Measurements from ENCODE around the gene ATP8A2.

Gene ATP8A2

DNA sequence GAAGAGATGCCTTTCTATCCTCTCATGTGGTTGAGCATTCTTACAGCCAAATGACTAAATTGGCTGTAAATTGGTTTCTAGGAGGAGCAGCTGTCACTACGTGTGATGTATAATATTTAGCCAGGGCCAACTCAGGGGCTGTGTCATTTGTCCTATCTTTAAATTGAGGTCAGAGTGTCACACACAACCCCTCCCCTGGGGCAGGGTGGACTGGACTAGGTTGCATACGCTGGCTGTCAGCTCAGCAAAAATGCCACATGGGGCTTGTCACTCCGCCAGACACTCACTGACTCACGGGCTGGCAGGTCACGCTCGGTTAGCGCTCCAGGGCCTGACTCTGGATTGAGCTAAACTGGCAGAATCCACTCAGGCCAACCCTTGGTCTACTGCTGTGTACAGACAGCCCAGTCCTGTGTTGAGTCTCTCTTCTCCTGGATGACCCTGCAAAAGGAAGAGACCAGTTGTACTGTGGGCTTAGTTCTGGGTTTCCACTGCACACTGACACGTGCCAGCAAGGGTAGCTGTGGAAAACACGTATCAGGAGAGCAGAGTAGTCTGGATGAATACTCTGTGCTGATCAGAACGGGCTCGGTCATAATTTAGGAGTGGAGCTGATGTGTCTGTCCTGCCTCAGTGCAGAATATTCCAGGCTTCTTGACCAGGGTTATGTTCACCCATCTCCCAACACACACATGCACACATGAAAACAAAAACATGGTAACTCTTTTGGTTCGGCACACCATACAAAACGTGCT, 650.9 kb downstream of the ATP8A2 start:
- no peak for DNase-seq

DNA sequence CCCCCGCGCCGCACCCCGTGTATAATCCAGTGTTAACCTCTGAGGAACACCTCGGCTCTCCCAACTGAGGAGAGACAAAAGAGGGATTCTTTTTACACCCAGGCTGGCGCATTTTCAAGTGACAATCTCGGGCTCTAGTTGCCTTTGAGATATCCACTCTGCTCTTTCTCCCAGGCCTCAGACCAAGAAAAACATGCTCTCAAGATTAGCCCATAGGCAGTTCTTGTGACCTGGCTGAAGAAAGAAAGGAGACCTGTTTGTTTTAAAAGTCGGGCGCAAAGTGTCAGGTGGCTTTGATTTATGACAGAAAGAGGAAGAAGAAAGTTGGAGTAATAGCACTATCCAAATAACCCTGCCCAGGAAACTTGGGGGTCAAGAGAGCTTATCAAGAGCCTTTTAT, 652.8 kb downstream of the ATP8A2 start:
- DNase-seq, result no peak

DNA sequence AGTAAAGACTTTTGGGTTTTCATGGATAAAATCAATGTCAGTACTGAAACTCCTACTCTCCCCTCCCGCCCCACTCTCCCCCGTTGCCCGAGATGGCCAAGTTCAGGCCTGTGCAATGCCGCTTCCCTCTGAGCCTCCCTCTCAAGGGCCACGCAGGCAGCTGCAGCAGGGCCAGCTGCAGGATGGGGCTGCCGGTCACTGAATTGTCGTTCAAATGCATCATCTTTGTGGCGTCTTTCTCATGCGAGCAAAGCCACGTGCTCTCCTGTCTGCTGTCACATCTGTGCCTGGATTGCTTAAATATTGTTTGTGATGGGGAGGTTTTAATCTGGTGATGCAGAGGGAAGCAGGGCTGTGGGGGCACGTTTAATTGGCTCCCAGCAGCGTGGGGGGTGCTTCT, 653.4 kb downstream of the ATP8A2 start:
- DNase-seq, result no peak

DNA sequence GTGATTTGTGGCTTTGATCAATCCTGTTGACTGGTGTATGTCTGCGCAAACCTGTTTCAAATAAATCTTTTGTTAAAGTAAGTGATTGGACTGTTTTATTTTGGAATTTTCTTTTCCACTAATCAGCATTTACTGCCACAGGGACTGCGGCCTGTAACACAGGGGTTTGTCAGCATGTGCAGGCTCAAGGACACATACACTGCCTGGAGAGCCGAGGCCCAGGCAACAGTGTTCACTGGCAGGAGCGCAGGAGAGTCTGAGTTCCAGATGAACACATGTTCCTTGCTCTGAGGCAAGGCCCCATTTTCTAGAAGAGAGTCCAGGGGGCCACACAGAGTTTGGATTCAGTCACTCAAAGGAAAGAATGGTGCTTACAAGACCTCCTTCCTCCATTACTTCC, 654.0 kb downstream of the ATP8A2 start:
- no peak for DNase-seq

DNA sequence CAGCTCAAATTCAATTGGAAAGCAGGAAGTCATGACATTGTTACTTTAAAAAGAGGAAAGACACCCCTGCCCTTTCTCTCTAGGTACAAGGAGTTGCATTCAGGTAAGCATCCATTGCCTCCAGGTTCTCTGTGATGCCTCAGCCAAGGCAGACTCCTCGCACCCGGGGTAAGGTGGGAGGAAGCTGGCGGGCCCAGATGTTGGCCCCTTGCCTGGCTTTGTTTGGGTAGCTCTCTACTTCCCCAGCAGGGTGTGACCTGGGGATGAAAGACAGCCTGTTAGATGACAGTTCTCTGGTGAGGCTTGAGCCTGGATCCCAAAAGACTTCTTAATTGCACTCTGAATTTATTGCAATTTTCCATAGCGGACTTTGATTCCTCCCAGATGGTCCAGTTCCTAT, 654.4 kb downstream of the ATP8A2 start:
- DNase-seq, result no peak

DNA sequence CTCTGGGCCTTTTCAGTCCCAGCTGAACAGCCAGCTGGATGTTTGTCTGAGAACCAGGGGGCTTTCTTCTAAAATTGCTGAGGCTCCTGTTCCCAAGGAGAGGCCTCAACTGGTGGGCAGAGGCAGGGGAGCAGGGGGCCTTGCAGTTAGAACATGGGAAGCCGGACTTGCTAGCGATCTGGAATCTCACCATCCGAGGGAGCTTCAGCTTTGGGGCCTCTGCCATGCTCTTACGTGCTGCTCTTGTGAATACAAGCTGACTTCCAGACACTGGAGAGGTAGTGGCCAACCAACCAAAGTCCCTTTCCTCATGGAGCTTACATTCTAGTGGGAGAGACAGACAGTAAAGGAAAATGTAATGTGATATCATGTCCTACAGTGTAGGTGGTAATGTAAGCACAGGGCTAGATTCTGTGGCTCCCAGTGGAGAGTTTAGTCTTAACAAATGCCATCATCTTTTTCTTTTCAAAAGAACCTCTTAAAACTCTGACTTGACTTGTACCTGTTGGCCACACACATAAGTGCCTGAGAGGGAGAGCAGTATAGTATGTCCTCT, 657.9 kb downstream of the ATP8A2 start:
- DNase-seq, result no peak

DNA sequence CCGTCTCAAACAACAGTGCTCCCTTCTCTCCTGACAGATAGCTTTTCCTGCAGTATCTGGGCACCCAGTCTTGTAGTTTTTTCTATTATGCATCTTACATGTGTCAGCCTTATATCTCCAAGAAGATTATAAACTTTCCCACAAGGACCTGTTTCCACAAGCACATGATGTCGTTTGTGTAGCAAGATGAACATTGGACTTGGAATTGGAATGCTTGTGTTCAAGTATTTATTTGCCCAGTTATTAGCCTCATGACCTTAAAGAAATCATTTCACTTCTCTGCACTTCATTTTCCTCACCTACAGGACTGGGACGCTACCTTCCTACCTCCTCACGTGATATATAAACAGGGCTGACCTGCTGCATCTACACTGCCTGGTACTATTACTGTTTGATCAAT, 658.6 kb downstream of the ATP8A2 start:
- DNase-seq, result no peak

DNA sequence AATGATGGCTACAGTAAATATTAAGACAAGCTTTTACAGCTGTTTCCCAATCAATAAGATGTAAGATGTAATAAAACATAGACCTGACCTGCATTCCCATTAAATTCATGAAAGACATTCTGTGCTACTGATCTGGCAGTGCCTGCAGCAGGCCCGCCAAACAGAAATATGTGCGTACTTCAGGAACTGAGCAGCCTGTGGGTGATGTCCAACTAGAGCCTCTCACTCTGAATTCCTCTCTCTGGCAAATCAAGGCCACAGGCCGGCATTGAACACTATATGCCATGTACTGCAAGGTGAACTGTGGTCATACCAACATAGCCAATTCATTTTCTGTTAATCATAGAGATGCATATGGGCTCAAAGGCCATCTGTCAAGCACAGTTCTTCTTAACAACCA, 662.2 kb downstream of the ATP8A2 start:
- DNase-seq, result no peak

DNA sequence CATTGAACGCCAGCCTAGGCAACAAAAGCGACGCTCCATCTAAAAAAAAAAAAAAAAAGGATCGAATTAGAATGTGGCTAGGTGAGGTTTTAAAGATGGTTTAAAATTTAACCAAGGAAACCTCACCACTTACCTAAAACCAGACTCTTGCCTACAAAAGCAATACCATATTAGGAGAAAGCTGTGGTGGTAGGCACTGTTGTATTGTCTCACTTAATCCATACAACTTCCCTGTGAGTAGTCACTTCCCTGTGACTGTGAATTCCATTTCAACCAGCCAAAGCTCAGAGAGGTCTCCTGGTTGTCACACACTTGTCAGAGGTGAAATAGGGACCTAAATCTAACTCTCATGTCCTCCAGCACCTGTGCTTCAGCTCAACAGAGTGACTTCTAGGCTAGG, 664.6 kb downstream of the ATP8A2 start:
- no peak for DNase-seq

DNA sequence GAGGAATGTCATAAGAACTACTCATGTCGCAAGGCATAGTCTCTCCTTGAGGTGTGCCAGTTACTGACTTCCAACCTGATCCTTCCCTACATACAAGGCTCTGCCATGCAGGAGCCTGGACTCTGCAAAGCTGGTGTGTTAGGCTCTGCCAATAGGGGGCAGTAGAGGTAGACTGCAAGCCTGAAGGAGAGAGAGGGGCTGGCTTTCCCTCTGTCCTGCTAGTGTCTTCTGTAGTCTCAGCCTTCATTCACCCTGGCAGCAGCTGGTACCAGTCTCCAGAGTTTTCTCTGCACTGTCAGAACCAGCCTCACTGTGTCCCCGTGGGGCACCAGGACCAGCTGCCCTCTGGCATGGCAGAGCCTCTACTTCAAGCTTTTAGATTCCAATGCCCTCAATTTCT, 665.5 kb downstream of the ATP8A2 start:
- DNase-seq, result peak in 1 of 2 donors; percentile 28

DNA sequence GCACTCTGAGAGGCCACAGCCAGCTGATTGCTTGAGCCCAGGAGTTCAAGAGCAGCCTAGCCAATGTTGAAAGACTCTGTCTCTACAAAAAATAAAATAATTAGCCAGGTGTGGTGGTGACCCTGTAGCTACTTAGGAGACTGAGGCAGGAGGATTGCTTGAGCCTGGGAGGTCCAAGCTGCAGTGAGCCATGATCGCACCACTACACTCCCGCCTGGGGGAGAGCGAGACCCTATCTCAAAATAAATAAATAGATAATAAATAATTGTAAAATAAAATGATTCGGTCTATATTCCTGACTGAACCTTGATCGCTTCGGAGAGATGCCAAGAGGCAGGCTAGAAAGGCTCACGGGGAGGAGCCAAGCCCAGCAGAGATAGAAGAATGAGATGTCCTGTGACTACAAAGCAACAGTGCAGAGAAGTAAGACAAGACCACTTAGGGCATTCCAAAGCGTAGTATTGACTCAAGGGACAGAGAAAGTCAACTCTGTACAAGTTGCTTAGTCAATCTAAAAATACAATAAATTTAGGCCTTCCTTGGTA, 667.2 kb downstream of the ATP8A2 start:
- no peak for DNase-seq

DNA sequence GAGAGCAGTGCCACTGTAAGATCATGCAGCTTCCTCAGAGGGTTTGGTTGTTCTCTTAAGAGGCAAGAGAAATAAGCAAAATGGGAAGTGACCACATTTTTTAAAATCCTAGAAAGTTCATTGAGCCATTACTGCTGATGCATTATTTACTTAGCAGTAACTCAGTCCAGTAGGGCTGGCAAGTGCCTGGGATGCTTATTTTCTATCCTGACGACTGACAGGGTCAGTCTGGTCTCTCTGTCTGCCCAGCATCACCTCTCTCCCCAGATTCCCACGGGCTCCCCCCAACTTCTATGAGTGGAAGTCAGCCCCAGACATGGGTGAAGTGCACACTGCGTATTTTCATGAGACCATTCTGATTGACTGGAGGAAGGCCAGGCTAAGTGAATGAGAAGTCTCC, 669.7 kb downstream of the ATP8A2 start:
- no peak for DNase-seq

DNA sequence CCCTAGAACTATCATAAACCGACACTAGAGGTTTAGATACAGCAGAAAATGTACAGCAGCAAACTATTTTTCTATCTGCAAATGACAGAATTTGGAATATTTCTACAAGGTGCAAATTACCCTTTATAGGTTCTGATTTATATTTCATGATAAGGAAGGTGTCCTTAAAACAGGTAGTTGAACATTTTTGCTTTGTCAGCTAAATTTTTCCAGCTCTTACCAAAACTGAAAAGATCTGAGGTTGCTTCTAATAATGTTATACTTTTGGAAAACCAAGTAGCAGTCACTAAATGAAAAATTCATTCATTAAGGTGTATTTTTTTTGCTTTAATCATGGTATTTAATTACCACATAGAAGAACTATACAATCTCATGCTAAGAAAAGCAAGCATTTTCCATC, 671.0 kb downstream of the ATP8A2 start:
- DNase-seq, result no peak

DNA sequence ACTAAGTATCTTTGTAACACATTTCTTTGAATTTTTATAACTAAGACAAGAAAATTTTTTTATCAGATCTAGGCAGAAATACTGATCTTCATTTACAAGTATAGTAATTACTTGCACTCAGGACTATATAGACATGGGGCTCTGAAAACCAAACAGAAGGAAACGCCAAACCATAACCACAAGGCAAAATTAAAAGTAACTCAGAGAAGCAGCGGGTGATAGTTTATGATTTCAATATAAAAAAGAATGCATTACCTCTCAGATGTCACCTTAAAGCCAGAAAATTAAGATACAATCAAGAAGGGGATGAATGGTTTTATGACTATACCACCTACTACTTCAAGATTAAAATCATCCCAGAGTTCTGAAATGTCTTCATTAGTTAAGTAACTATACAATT, 673.4 kb downstream of the ATP8A2 start:
- no peak for DNase-seq

DNA sequence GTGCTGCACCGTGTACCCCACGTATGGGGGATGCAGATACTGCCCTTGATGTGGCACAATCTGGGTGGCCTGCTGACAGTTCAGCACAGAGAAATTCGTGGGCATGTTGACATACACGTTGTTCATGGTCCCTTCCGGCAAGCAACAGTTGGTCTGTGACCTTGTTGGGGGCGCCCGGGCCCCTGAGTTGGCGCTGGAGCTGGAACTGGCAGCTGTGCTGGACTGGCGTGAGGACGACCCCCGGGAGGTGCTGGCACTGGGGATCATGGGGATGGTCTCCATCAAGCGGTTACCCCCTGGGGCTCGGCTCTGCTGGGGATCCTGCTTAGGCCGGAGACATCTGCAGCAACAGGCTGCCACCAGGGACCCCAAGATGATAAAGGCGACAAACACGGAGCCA, 674.9 kb downstream of the ATP8A2 start:
- no peak for DNase-seq

DNA sequence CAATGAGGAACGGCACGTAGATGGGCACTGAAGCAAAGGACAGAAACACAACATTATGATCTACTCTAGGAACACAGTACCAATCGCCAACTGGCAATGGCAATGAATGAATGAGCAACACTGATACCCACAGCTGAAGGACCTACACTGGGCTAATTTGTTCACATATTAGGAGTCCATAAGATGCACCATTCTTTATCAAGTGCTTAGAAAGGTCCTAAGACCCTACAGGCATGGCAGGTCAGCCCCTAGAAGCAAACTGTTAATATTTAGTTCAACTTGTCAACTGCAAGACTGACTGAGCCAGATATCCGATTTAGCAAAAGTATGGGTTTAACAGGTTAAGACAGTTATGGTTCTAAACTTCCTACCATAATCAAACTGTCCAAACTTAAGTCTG, 675.3 kb downstream of the ATP8A2 start:
- no peak for DNase-seq

DNA sequence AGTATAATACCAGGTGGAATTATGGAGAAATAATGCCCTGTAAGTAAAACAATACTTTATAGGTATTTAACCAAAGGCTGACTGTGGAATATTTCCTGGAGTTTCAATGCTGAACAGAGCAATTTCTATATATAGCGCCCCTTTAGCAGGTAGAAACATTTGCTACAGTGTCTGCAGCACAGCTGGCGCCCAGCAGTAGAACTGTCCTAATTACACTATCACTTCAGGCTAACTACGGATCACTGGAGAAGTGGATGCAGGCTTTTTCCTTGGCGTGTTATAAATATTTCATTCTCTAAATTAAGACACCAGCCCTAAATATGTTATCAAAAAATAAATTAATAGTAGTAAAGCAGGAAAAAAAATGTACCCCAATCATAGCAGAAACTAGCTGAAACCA, 677.0 kb downstream of the ATP8A2 start:
- DNase-seq, result no peak

DNA sequence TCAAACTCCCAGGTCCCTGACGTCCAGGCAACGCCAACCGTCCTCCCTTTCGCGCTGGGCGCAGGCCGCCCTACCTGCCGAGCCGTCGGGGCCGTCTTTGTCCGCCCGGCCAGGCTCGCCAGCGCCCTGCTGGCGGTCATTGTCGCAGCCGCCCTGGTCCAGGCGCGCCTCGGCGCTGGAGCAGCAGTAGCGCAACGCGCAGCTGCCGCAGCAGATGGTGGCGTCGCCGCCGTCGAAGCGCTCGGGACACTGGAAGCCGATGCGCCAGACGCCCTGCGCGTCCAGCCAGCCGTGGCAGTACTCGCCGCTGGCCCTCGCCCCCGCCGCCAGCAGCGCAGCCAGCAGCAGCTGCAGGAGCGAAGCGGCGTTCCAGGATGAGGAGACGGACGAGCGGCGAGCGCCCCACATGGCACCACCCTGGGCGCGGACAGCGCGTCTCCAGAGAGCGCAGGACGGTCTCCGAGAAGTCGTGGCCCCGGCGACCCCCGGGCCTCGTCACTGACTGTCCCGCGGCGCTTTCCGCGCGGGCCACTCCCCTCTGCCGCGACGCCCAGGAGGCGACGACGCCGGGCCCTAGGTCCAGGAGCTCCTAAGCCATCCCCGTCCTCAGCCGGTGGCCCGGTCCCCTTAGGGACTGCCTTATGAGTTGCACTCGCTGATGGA, 678.9 kb downstream of the ATP8A2 start:
- DNase-seq, result no peak

DNA sequence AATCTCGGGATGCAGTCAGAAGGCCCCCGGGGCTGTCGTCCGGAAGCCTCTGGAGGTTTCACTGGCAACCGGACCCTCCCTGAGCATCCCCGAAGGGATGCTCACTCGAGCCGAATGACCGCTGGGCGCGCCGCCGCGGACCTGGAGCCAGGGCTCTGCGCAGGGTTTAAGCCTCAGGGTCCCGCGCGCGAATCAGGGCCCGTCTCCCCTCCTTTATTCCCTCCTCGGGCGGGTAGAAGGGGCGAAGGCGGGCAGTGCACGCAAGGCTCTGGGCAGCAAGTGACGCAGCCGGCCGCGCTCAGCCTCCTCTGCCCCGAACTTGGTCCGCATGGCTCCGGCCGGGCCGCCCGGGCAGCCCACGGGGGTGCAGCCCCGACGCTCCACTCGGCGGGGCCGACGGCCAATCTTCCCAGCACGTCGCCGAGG, 679.5 kb downstream of the ATP8A2 start:
- DNase-seq, result no peak

DNA sequence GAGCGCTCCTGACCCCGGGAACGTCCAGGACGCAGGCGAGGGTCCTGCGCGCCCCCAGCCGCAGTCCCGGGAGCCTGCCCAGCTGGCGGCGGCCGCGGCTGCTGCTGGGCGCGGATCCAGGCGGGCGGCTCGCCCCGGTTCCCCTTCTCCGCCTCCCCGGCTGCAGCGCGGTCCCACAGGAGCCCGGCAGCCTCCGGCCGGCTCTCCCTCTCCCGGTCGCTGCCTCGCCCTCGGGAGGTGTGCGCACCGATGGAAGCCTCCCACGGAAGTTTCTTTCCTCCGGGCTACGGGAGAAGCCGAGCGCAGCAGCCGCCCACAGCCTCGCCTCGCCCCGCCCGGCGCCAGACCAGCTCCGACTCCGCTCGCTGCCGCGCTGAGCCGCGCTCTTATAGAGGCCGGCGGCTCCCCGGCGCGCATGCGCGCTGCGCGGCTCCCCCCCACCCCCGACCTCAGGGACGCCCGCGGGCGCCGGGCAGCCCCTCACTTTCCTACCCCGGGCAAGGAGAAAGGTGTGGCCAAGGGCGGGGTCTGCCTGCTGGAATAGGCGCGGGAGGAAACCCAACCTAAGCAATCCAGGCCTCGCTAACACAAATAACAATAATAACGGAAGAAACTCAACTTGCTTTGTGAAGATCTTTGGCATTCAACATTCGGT, 680.0 kb downstream of the ATP8A2 start, which contains the start of gene SHISA2:
Gene SHISA2, minus strand, starts transcription at position 360 of the 655 bp plus-strand sequence. CDS start 1,041 bp downstream, outside the sequence.
- DNase-seq, result peak in 1 of 2 donors; percentile 14

DNA sequence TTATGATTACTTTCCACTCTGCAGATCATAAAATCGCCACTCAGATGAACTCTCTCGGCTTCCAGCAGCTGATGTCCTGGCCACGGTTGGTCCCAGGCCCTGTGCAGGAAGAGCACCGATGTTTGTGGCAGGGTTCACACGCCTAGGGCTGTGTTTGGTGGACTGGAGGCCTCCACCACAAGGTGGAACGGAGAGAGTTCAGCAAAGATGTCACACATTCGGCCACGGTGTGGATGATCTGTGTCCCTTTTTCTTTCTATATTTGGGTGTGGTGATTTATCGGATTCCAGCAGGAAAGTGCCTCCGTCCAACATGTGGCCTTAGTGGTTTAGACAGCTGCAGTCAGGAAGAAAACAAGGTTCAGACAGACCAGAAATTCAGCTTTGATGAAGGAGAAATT, 680.6 kb downstream of the ATP8A2 start:
- DNase-seq, result no peak

DNA sequence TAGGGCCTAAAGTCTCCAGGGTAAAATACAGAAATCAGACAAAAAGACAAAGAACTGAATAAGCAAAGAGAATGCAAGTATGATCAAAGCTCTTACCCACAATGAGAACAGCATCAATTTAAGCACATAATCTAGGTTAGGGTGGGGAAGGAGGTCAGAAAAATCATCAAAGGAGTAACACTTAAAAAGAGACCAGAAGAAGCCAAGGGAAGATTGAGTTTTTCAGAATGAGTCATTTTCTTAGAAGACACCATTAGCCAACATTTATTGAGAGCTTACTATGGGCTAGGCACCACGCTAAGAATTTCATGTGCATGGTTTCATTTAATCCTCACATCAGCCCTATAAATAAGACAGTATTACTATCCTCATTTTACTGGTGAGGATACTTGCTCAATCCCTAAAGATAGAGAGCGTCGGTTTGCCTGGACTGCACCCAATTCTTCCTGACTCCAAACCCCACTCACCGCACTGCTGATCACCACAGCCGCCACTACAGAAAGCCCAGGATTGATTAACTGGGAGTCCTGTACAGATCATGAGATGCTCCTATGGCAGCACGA, 681.7 kb downstream of the ATP8A2 start:
- DNase-seq, result no peak

DNA sequence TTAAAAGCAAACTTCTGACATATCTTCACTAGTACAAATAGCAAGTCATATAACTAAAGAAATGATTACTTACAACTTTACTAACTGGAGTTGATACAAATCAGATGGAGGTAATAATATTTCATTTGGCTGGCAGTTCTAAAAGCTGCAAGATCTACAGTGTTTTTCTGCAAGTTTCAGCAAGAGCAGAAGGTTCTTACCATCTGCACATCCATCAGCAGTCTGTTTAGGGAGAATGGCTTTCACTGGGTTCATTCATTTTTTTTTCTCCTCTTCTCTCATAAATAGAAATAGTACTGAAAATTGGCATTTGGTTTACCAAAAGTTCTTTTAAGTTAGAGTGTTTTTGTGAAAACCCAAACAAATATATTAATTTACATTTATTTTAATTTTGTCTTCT, 683.1 kb downstream of the ATP8A2 start:
- DNase-seq, result no peak
